PFSK-1 (cell line): Measurements from ENCODE around the gene TMED4.

Experiments
- POLR2AphosphoS5 ChIP-seq: IDR thresholded peaks from 2 replicates; pipeline ENCODE4 v1.6.1; 2012; ENCODE audit warnings: low read depth, mild to moderate bottlenecking, control low read depth, low read length, moderate library complexity
- REST ChIP-seq, 2 experiments: IDR thresholded peaks; 2 replicates each; pipeline versions ENCODE4 v1.6.1 to v1.8.0; 2011 to 2012; ENCODE audit warnings: low read depth in 2 of 2, low read length in 2 of 2, control low read depth in 1 of 2, inconsistent platforms in 1 of 2, mild to moderate bottlenecking in 1 of 2, moderate library complexity in 1 of 2; ENCODE audit not compliant: insufficient read depth in 1 of 2
- TAF1 ChIP-seq: IDR thresholded peaks from 2 replicates; pipeline ENCODE4 v1.6.1; 2012; ENCODE audit warnings: low read length, control low read depth, borderline replicate concordance; ENCODE audit not compliant: insufficient read depth

- TF ChIP-seq POLR2AphosphoS5 (no peak; the same call in 1 of the 2 replicates), TAF1 (no peak), REST (IDR thresholded peaks at IDR 0.05; ENCODE audit: insufficient read depth in 1 of 2, low read depth in 2 of 2, low read length in 2 of 2) (no peak)
Measured at GRCh38 chr7:44564606-44565005, 17.4 kb downstream of the TMED4 start.
